ENCODE results near the gene GARIN5A. TPM values are rescaled to one million over a fixed set of nuclear protein-coding genes. Genes with fewer than 3 reads are reported as not detected.
A peak's percentile ranks its signal among the peaks of the same experiment; 100 is the strongest.

Gene GARIN5A
- total and polyA plus RNA-seq, 9 of the 15 experiments (the other 6 are each of a cell fraction or from before 2014, with no cell fraction given), result 0.10 to 0.82 (median 0.23) TPM; not detected in 2

DNA sequence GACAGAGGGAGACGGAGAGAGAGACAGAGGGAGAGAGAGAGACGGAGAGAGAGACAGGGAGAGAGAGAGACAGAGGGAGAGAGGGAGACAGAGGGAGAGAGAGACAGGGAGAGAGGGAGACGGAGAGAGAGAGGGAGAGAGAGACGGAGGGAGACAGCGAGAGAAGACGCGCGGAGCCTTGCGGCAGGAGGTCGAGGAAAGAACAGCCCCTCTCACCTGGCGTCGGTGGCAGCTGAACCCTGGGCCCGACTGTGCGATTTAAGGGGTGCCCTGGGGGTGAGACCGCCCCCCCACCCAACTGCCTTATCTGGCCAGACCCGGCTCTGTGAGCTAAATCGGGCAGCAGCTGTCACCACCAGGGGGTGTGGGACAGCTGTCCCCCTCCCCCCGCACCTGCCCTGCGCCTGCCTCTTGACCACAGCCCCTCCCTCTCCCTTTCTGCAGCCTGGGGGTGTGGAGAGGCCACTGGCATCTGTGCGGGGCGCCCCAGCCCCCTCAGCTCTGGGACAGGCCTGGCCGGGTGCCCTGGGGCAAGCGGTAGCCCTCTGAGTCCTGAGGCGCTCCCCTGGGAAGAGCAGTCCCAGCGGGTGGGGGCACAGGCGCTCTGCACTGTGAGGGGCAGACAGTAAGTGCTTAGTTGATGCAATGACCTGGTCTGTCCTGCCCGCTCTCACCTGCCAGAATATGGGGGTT is 23.6 kb upstream of the GARIN5A start (continued):
- TF ChIP-seq, protein P1, sequence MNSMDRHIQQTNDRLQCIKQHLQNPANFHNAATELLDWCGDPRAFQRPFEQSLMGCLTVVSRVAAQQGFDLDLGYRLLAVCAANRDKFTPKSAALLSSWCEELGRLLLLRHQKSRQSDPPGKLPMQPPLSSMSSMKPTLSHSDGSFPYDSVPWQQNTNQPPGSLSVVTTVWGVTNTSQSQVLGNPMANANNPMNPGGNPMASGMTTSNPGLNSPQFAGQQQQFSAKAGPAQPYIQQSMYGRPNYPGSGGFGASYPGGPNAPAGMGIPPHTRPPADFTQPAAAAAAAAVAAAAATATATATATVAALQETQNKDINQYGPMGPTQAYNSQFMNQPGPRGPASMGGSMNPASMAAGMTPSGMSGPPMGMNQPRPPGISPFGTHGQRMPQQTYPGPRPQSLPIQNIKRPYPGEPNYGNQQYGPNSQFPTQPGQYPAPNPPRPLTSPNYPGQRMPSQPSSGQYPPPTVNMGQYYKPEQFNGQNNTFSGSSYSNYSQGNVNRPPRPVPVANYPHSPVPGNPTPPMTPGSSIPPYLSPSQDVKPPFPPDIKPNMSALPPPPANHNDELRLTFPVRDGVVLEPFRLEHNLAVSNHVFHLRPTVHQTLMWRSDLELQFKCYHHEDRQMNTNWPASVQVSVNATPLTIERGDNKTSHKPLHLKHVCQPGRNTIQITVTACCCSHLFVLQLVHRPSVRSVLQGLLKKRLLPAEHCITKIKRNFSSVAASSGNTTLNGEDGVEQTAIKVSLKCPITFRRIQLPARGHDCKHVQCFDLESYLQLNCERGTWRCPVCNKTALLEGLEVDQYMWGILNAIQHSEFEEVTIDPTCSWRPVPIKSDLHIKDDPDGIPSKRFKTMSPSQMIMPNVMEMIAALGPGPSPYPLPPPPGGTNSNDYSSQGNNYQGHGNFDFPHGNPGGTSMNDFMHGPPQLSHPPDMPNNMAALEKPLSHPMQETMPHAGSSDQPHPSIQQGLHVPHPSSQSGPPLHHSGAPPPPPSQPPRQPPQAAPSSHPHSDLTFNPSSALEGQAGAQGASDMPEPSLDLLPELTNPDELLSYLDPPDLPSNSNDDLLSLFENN (IDR thresholded peaks at IDR 0.05; ENCODE audit: low read depth in 2 of 2, low read length in 2 of 2), result 0 out of 4 replicates have a peak, but pooled peaks of 1 of the 2 experiments have one; percentile 35
- TF ChIP-seq PHF21A (IDR thresholded peaks at IDR 0.05; ENCODE audit: borderline replicate concordance, low read depth) (peak; percentile 92), ZBTB1 (CRISPR knock-in tag; IDR thresholded peaks at IDR 0.05; ENCODE audit: borderline replicate concordance, low read depth) (0 out of 2 replicates have a peak, but pooled peaks have one; percentile 36), TRIM24 (IDR thresholded peaks at IDR 0.05) (peak; percentile 53 to 71; a peak in 3 of 4 replicates), ZNF79 (CRISPR knock-in tag; IDR thresholded peaks at IDR 0.05; ENCODE audit: low read depth) (no peak), SP1 (CRISPR knock-in tag; IDR thresholded peaks at IDR 0.05) (peak; percentile 61), ETS2 (tag; IDR thresholded peaks at IDR 0.05; ENCODE audit: borderline replicate concordance, poor library complexity, severe bottlenecking) (no peak), ZNF57 (CRISPR knock-in tag; IDR thresholded peaks at IDR 0.05) (no peak), MTA1 (IDR thresholded peaks at IDR 0.05; ENCODE audit: borderline replicate concordance) (0 out of 2 replicates have a peak, but pooled peaks have one; percentile 38), MEF2A (IDR thresholded peaks at IDR 0.05; ENCODE audit: control insufficient read depth, low read depth, low read length) (peak; percentile 94), TBL1XR1 (IDR thresholded peaks at IDR 0.05; ENCODE audit: low read length in 2 of 2) (0 out of 4 replicates have a peak, but pooled peaks of 1 of the 2 experiments have one; percentile 21), CBFA2T3 (IDR thresholded peaks at IDR 0.05) (peak; percentile 91), MTA2 (IDR thresholded peaks at IDR 0.05; ENCODE audit: low read depth) (peak; percentile 23; the same call in 1 of the 2 replicates), HNRNPLL (IDR thresholded peaks at IDR 0.05; ENCODE audit: low read depth, low read length, poor library complexity, severe bottlenecking) (no peak)
- TF ChIP-seq, protein P2, sequence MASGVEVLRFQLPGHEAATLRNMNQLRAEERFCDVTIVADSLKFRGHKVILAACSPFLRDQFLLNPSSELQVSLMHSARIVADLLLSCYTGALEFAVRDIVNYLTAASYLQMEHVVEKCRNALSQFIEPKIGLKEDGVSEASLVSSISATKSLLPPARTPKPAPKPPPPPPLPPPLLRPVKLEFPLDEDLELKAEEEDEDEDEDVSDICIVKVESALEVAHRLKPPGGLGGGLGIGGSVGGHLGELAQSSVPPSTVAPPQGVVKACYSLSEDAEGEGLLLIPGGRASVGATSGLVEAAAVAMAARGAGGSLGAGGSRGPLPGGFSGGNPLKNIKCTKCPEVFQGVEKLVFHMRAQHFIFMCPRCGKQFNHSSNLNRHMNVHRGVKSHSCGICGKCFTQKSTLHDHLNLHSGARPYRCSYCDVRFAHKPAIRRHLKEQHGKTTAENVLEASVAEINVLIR (CRISPR knock-in tag; IDR thresholded peaks at IDR 0.05), result no peak
- TF ChIP-seq, protein P3, sequence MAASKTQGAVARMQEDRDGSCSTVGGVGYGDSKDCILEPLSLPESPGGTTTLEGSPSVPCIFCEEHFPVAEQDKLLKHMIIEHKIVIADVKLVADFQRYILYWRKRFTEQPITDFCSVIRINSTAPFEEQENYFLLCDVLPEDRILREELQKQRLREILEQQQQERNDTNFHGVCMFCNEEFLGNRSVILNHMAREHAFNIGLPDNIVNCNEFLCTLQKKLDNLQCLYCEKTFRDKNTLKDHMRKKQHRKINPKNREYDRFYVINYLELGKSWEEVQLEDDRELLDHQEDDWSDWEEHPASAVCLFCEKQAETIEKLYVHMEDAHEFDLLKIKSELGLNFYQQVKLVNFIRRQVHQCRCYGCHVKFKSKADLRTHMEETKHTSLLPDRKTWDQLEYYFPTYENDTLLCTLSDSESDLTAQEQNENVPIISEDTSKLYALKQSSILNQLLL (CRISPR knock-in tag; IDR thresholded peaks at IDR 0.05; ENCODE audit: borderline replicate concordance), result no peak
- TF ChIP-seq, protein P4, sequence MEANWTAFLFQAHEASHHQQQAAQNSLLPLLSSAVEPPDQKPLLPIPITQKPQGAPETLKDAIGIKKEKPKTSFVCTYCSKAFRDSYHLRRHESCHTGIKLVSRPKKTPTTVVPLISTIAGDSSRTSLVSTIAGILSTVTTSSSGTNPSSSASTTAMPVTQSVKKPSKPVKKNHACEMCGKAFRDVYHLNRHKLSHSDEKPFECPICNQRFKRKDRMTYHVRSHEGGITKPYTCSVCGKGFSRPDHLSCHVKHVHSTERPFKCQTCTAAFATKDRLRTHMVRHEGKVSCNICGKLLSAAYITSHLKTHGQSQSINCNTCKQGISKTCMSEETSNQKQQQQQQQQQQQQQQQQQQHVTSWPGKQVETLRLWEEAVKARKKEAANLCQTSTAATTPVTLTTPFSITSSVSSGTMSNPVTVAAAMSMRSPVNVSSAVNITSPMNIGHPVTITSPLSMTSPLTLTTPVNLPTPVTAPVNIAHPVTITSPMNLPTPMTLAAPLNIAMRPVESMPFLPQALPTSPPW (CRISPR knock-in tag; IDR thresholded peaks at IDR 0.05), result peak; percentile 93
